Pancreas (tissue), 10 donors: ENCODE results near the gene SLC22A6. TPM values are rescaled to one million over a fixed set of nuclear protein-coding genes. Genes with fewer than 3 reads are reported as not detected.
A peak's percentile ranks its signal among the peaks of the same experiment; 100 is the strongest.

Experiments used
- ATAC-seq, 4 donors: fragments of 200-7000 bp; cut with Tn5 transposase; one replicate each; pipeline versions ENCODE4 v1.8.0 to v1.9.1; 2020; ENCODE audit warnings: mild to moderate bottlenecking in 4 of 4, moderate library complexity in 4 of 4
- DNase-seq, 6 donors: peaks; one replicate each; pipeline ENCODE4 v3.0.0-alpha.2; 2020
- FAIRE-seq: peaks from 2 replicates; lab custom pipeline; 2012; peaks lifted over from hg19 to GRCh38; lab: Jason Lieb, UNC
- H3K27ac ChIP-seq, 4 donors: fragments of 200-600 bp; sonication (generic); 1 replicate in 3 of 4; 2 replicates in 1 of 4; pipeline versions ENCODE4 v1.5.0 to v1.8.0; 2020
- H3K27me3 ChIP-seq, 4 donors: fragments of 200-600 bp; one replicate each; pipeline ENCODE4 v1.8.0; 2021
- H3K36me3 ChIP-seq, 3 donors: fragments of 200-600 bp; sonication (generic) in 1 of 3; one replicate each; pipeline versions ENCODE4 v1.5.0 to v1.8.0; 2020 to 2021
- H3K4me1 ChIP-seq, 3 donors: fragments of 200-600 bp; one replicate each; pipeline ENCODE4 v1.8.0; 2021
- H3K4me3 ChIP-seq, 4 donors: fragments of 200-600 bp; sonication (generic) in 2 of 4; one replicate each; pipeline versions ENCODE4 v1.5.0 to v1.8.0; 2020 to 2021
- H3K9me3 ChIP-seq, 4 donors: fragments of 200-600 bp; one replicate each; pipeline ENCODE4 v1.8.0; 2021
- CTCF ChIP-seq, 4 donors: fragments of 200-600 bp; sonication (generic) in 3 of 4; IDR thresholded peaks; one replicate each; pipeline versions ENCODE4 v1.5.0 to v1.8.0; 2021; ENCODE audit warnings: antibody characterized with exemption in 4 of 4
- WGBS, 2 donors: extraction: QIAGEN DNeasy Blood & Tissue Kit; methylation state at CpG; one replicate each; pipeline ENCODE4 v1.1.7; 2013; 5-methylcytosine and 5-hydroxymethylcytosine counted together
- intact Hi-C, 3 donors: fragments of 100-400 bp; cut with DNase I; formaldehyde crosslinking; loops; one replicate each; pipeline versions ENCODE4 v1.11.1 to v1.14.2; 2022
- polyA plus RNA-seq, 2 donors: library from polyadenylated mRNA; stranded (reverse); fragments of 200-250 nt; gene quantifications; one replicate each; pipeline ENCODE4 v1.2.3, GENCODE V29; 2013
- total RNA-seq, 6 donors: library from RNA; stranded (reverse); fragmentation: NEBNext Ultra II Directional in 4 of 6; extraction: Animal tissue kit (Norgen Biotek cat#: 25700) in 4 of 6; gene quantifications; one replicate each; pipeline versions ENCODE4 v1.2.1 to v1.2.4, GENCODE V29; 2021 to 2023
- donor health status: healthy with polysubstance abuse.
- donor health status: DM: no; HTN: no; CAD: no; lungs with moderate emphysema.
- donor health status: DM: no; HTN: no; CAD: no.
- donor health status: control.
- donor health status: control.
- donor health status: Bipolar disorder and iron deficiency.
- donor health status: DM: yes; HTN: yes; CAD: no.
- donor health status: DM: no; HTN: no; CAD: no.
- donor health status: DM: no; HTN: no; CAD: no.
- donor health status: DM: yes; HTN: yes; CAD: no.

The SLC22A6 gene
- total and polyA plus RNA-seq, 8 donors: not detected

GRCh38 chr11:63022441-63022840 is 37.7 kb upstream of the SLC22A6 start:
- ATAC-seq (no peak), DNase-seq (no peak), FAIRE-seq (no peak)
- Histone ChIP-seq H3K27me3 (no peaks in the 10 kb centered on the region), H3K4me3 (no peak overlapping the region), H3K4me1 (no peaks in the 10 kb centered on the region), H3K36me3 (no peaks in the 10 kb centered on the region), H3K9me3 (no peaks in the 10 kb centered on the region), H3K27ac (no peak overlapping the region)
- intact Hi-C loops: loop anchor here in 2 of 3 donors (2.0 to 5.0 kb wide), 2 partner anchors 115 to 116 kb away; no protein-coding TSS in a partner anchor
- 64 to 72% methylated on average over 6 of the region's 6 CpGs for WGBS, 2 donors
- TF ChIP-seq CTCF (IDR thresholded peaks at IDR 0.05): no peak

- FAIRE-seq (no peak), ATAC-seq (no peak), DNase-seq (no peak)
- H3K4me1 ChIP-seq: no peaks in the 10 kb centered on the region
- H3K36me3 ChIP-seq: no peaks in the 10 kb centered on the region
- no peak overlapping the region for H3K27ac ChIP-seq
- no peaks in the 10 kb centered on the region for H3K27me3 ChIP-seq
- 60% methylated on average over 24 of the region's 24 CpGs for WGBS, 2 donors
- no peak overlapping the region for H3K4me3 ChIP-seq
- H3K9me3 ChIP-seq: no peaks in the 10 kb centered on the region
- intact Hi-C loops: loop anchor here in 1 of 3 donors (5.0 kb wide), 1 partner anchor 113 kb away; no protein-coding TSS in a partner anchor
- TF ChIP-seq CTCF (IDR thresholded peaks at IDR 0.05): no peak
These were observed 36.0 kb upstream of the SLC22A6 start for GRCh38 chr11:63020671-63021291.

GRCh38 chr11:63019506-63019905 is 34.7 kb upstream of the SLC22A6 start:
- DNase-seq (no peak), FAIRE-seq (no peak), ATAC-seq (no peak)
- H3K27me3 ChIP-seq: no peaks in the 10 kb centered on the region
- no peak overlapping the region for H3K4me3 ChIP-seq
- 76 to 85% methylated on average over 5 of the region's 5 CpGs for WGBS, 2 donors
- H3K27ac ChIP-seq: no peak overlapping the region
- H3K4me1 ChIP-seq: no peaks in the 10 kb centered on the region
- H3K9me3 ChIP-seq: no peaks in the 10 kb centered on the region
- intact Hi-C loops: no loop called here
- TF ChIP-seq CTCF (IDR thresholded peaks at IDR 0.05): no peak
- H3K36me3 ChIP-seq: no peaks in the 10 kb centered on the region

GRCh38 chr11:63017306-63017974 is 32.7 kb upstream of the SLC22A6 start:
- FAIRE-seq: no peak

More at GRCh38 chr11:63017306-63017974, 32.7 kb upstream of the SLC22A6 start:
- 34% methylated on average over 8 of the region's 8 CpGs for WGBS, 2 donors
- Histone ChIP-seq H3K4me1 (no peaks in the 10 kb centered on the region), H3K9me3 (no peaks in the 10 kb centered on the region), H3K27ac (no peak overlapping the region), H3K4me3 (no peak overlapping the region), H3K27me3 (no peaks in the 10 kb centered on the region), H3K36me3 (no peaks in the 10 kb centered on the region)
- peak in 1 of 4 donors; percentile 14 for ATAC-seq
- TF ChIP-seq CTCF (IDR thresholded peaks at IDR 0.05): no peak
- intact Hi-C loops: no loop called here
- no peak for DNase-seq
